Dermis microvascular lymphatic vessel endothelial cell (primary cell): ENCODE results near the gene LRMDA. TPM values are rescaled to one million over a fixed set of nuclear protein-coding genes. Genes with fewer than 3 reads are reported as not detected.

Experiments used
- DNase-seq, 2 donors: peaks; one replicate each; pipeline versions ENCODE4 v3.0.0 to v3.0.0-alpha.2; 2010; ENCODE audit warnings: low read depth in 2 of 2
- total RNA-seq: library from RNA; depleted of rRNA; stranded (reverse); fragments of >200 nt; gene quantifications from 2 replicates; pipeline ENCODE4 v1.2.1, GENCODE V29; 2014

LRMDA gene
- total RNA-seq, 1 donor from 2014 or later: 10.4 TPM

DNA sequence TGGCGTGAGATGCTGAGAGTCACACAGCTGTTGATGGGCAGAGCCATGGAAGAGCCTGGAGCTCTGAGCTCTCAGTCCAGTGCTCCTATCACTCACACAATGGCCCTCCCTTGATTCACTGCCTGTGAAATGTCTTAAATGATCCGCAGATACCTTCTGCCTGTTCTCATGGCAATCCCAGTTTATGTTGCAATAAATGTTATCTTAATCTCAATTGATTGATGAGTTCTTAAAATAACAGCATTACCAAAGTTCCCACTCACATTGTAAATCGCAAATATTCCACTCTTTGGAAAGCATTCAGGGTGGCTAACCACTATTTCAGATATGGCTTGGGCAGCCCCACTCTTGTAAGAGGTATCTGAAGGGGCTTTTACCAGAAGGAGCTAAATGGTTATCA, 865.5 kb downstream of the LRMDA start:
- DNase-seq: no peak

DNA sequence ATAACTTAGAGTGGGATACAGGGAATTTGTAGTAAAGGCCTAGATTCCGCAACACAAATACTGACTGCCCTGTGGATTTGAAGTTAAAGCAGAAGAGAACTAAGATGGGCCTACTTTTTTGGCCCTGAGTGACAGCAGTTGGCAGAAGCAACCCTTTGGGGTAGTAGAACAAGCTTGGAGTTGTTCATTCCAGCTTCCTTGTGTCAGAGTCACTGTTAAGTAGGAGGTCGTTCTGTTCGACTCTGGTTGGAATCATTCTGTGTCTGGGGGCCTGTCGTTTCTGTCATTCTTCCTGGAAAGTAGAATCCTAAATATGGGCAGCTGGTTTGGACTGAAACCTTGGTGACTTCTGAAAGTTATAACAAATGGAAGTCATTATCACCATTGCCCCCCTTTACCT, 865.9 kb downstream of the LRMDA start:
- DNase-seq: no peak

DNA sequence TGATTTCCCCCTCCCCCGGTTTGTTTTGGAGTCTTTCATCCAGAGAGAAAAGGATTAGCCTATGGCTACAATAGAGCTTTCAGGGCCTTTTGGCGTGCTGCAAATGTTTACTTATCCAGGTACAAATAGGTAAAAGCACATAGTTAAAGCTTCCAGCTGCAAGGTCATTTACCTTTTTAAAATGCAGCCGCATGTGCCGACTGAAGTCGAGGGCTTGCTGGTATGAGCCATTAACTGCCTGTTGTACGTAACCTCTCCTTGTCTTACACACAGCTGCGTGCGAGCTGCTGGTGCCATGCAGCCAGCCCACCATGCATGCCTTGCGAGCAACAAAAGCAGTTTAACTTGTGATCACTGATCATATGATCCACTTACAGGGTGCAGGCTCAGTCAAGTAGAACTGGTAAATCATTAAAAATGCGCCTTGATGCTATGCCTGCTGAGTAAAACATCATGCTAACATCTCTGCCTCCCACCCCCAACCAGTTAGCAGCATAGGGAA, 866.4 kb downstream of the LRMDA start:
- no peak for DNase-seq

DNA sequence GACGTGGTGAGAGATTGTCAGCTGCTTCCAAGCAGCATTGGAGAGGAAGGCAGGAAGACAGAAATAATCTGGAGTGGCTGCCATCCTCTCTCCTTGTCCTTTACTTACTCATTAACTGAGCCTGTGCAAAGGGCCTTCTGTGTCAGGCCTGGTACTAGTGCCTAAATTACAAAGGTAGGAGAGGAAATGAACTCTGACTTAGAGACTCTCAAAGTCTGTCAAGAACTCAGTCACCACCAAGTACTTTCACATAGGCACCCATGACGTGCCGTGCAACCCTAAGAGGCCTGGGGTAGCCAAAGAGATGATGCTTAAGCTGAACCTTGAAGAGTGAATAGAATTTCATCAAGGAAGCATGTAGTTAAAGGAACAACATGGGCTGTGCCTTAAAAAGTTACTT, 866.9 kb downstream of the LRMDA start:
- no peak for DNase-seq

DNA sequence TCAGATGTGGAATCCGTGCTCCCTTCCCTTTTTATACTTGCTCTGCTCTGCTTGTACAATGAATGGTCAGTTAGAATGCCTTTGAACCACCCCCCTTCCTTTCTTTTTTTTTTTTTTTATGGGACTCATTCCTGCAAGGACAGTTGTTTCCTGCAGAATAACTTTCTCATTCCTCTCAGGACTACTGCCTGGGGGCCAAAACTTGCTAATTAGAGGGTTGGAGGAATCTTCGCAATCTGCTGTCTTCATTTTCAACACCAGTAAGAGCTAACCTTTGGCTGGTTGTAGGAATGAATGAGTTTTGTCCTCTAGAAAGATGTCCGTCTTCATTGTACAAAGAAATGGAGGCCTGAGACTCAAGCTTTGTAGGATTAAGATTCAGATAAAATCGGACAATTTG, 868.1 kb downstream of the LRMDA start:
- no peak for DNase-seq

DNA sequence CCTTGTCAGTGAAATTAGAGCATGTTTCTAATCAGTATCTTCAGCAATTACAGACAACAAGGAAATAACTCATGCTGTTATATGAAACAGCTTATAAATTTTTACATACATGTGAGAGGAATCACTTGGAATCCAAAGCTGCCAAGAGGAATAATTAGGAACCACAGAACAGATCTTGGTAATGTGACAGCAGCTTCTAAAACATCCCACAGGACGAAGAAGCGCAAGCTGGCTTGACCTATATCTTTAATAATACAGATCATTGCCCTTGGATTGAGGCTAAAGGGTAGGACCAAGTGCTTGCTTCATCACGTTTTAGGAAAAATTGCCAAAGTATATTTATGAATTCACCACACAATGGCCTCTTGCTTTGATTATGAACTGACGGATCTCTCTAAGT, 869.8 kb downstream of the LRMDA start:
- DNase-seq: no peak

DNA sequence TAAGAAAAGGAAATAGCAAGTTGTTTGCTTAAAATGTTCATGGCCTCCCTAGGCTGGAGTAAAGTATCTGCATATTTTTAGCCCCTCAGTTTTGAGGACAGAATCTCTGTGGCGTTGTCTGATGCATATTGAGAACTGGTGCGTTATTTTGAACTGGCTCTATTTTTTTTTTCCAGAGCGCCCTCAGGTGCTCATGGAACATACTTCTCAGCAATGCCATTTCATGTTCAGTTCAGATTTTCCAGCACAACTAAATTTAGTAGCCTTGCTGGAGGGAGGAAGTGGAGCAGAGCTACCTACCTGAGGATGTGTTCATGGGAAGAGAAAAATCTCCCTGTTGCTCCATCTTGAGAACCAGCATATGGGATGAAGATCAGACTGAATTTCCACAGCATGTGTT, 870.5 kb downstream of the LRMDA start:
- no peak for DNase-seq

DNA sequence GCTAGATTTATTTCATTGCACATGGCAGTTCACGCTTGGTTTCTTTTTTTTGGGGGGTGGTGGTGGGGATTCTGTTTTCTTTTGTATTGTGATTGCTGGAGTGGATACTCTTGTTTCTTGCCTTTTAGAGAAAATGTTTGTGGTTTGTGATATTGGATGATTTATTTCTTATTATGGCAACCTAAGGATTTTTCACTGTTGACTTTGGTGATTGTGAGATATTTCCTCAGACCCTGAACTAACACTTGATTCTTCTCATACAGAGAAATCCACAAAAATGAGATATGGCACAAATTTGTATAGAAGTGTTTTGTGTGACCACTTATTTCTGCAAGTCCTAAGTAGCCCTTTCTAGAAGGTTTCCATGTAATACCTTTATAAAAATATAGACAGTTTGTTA, 871.1 kb downstream of the LRMDA start:
- DNase-seq: no peak

DNA sequence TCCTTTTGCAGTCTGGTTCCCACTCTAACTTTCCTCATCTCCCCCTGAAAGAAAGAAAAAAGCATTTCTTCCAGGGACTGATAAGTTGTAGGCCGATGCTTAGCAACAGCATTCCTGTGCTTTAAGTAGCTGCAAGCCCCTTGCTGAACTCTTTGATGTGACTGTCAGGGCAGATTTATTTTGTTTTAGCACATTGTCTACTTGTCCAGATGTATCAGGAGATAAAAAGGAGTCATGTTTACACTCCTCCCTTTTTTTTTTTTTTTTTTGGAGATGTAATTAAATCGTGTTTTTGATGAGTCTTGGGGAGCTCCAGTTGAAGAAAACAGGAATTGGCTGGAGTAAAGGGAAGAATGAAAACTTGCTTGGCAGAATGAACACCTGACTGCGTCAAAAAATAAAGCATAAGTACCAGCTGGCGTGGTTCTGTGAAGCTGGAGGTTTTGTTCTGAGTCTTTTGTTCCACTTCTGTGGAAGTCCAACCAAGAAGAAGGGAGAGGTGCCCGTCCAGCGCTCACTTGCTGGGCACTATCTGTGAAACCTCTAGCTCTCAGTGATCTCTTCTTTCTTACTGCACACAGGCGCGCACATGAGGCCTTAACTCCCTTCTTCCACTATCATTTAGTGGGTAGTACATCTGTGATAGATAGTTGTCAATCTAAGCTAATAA, 871.7 kb downstream of the LRMDA start:
- DNase-seq: no peak

DNA sequence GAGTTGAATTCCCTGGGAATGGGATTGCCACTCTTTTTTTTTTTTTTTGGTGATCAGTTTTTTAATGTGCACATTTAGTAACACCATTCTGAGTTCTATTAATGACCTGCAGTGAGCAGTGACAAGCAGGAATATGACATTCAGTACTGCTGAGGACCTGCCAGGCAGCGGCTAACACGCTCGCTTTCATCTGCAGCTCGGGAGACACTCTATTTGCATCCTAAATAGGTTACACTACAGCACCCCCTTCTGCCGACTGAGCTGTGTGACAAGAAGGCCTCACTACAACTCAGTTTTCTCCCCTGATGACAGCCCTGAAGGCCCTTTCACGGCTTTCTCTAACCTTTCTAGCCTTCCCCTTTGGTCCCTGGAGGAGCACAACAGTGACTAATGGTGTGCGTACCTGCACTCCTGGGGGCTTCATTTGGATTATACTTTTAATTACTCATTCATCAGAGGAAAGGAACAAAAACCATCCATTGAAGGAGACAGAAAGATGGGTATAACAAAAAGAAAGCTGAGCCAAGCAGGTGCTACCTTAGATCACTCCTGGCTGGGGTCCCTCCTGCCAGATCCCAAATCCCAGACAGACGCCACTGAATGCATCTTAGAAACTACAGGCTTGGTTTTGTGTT, 872.4 kb downstream of the LRMDA start:
- DNase-seq: peak; percentile 9 to 61

DNA sequence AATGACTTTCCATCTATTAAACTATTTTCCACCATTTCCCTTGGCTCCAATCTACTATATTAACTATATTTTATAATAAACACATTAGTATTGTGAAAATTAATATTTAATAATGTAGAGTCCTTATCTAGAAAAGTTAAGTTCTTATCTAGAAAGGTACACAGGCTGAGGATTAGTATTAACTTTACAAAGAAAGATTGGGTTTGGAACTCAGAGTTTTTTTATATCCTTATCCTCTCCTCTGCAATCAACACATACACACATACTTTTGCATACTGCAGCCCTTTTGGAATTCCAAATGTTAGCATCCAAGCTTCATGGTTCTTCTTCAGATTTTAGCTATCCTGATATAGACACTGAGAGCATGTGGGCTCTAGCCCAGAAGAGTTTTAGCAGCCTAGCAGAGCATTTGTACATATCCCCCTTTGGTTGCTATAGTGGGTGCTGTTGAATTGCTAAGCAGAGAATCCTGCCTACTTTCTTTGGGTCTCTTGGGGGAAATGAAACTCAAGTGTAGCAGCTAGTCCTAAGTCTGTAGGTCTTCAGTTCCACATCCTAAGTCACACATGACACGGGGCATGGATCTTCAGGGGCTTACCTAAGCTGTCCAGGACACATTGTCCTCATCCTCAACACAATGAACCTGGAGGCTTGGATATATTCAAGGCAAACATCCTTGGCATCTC, 874.6 kb downstream of the LRMDA start:
- no peak for DNase-seq

DNA sequence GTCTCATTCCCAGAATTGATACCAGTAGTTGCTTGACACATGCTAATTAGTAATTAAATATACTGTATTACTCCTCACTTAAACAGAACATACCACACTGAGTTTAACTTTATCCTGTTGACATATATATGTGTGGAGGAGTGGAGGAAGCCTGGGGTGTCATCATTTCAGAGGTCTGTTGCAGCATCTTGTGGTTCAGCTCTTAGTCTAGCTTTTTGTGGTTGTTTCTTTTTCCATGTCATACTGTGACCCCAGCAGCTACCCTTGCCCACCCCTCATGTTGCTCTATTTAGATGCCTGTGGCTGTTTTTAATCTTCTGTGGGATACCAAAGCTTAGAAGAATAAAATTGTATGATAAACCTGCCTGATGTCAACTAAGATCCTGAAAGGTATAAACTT, 875.4 kb downstream of the LRMDA start:
- no peak for DNase-seq

DNA sequence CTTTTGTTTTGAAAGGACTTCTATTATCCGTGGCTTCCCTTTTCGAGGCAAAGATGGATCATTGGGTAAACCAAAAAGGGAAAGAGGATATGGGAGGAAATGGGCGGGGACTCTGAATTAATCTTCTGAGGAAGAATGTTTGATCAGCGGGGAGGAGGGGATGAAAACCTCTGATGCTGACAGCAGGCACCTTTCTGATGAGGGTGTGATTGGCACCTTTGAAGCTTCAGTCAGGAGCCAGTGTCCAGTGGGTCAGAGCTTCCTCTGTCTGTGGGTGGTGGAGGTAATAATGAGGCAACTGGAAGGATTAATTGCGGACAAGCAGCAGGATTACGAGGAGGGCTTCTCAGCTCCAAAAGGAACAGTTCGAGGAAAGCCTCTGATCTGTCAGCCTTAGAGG, 877.6 kb downstream of the LRMDA start:
- no peak for DNase-seq

DNA sequence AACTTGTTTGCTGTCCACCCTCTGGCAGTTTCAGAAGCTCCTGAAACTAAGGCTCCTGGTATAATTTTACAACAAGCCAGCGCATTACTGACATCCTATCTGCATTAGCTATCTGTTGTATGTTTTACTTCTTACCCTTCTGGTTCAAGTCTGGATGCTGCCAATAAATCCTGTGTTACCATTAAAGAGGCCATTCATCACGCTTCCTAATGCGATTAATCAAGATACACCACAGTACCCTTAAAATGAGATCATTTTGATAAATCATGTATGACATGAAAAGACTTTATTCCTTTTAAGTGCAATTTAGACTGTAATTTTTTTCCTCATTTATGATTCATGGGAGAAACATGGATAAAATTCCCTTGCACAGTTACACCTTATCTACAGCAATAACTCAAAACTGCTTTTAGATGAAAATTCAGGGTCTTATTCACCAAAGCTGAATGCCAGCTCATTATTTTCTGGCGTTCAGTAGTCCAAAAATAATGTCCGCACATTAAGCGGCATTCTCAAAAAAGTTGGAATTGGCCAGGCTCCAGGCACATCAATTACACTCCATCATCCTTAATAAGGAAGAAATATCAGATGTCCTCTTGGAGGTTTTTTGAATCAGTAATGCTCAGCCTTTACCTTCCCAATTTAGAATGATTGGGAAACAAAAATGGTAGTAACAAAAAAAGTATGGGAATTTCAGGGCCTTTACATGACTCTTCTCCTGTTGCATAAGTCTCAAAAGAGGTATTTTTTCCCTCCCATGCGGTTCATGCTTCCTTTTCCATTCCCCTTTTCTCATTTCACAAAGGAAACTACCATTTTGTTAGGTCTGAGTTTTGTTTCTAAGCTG, 878.5 kb downstream of the LRMDA start:
- DNase-seq: no peak

DNA sequence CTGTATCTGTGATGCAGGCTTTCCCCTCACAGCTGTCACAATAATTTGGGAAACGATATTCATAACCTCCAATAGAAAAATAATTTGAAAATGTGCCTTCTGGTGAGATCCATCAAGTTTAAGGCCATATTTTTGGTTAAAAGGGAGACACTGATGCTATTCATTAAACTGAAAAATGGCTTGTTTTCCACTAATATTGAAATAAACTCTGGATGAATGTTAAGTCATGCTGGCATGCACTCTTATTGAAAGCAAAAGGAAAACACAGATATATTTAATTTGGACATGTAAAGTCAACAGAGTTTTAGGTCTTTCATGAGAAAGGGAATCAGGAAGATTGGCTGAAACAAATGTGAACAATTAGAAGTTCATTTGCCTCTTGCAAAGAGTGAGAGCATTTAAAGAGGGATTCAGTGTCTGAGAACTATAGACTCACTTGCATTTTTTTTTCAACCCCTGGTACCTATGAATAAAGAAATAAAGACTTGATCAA, 879.2 kb downstream of the LRMDA start:
- DNase-seq: no peak

DNA sequence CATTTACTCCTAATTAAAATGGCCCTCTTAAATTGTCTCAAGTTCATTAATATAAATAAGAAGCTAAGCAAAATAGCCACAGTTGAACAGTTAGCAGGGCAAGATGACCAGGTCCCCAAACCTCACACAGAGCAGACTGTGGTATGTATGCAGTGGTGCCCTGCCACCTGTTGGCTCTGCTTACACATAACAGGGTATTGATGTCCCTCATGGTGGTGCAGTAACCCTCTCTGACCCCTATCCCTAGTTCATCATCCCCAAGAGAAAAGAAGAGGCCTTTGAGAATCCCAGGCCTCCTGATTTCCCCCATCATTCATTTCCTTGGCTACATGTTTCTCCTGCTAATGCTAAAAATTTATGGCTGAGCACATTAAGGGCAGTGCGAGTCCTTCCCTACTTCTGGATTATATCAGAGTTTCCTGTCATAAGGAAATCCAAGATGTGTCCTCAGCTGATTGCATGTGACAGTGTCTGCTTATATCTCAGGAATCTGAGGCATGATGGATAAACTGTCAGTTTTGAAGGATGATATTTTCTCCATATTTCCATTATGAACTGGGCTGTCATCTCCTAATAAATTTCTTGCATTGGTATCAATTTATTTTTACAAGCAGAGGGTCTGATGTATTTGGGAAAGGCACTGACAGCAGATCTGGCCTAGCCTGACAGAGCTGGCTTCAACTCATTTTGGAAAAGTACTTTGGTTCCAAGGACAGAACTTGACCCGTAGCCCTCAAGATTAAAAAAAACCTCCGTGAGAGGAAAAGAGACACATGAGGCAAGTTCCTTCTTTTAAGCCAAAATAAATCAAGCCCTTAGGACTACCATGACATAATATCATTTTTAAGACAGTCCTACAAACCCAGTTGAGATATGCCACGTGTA, 880.6 kb downstream of the LRMDA start:
- DNase-seq: peak in 1 of 2 donors; percentile 21

DNA sequence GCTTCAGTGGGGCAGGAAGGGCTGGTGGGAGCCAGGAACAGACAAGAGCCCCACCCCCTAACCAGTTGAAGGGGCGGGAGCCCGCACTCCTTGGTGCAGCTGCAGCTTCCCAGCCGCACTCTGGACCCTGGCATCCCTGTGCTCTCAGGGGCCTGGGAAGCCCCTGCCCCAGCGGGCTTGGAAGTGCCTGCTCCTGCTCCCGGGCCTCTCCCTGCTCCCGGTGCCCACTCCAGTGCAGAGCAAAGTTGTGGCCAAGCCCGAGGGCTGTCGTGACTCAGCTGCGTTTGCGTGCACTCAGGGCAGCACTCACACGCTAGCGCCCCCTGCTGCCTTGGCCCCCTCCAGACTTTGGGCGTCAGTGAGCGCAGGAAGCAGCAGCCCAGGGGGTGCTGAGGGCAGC, 883.8 kb downstream of the LRMDA start:
- no peak for DNase-seq

DNA sequence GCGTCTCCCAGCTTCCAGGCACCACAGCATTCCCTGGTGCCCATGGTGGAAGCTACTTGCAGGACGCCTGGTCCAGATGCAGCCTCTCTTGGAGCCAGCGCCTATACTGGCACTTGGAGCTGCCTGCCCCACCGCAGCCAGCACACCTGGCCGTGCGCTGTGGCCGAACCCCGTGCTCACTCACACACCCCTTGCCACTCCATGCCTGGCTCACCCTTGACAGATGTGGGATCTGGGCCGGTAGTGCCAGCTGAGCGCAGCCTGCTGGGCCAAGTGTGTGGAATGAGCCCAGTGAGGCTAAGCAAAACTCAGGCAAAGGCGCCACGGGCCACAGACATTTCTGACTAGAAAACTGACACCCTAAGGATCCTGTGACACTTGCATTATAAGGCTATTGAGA, 884.8 kb downstream of the LRMDA start:
- DNase-seq: no peak

DNA sequence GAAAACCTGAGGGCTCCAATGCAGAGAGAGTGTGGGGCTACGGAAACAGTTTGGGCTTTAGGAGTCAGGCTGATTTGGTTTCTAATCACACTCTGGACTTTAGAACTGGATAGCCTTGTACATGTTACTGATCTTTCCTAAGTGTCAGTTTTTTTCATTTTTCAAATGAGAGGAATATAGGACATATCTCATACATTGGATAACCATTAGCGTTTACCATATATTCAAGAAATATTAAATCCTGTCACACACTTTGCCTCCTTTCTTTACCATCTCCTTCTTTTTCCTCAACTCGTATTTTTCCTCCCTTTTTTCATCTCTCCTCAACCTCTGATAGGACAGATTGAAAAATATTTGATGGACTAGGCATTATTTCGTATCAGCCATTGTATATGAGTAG, 885.7 kb downstream of the LRMDA start:
- DNase-seq: no peak

DNA sequence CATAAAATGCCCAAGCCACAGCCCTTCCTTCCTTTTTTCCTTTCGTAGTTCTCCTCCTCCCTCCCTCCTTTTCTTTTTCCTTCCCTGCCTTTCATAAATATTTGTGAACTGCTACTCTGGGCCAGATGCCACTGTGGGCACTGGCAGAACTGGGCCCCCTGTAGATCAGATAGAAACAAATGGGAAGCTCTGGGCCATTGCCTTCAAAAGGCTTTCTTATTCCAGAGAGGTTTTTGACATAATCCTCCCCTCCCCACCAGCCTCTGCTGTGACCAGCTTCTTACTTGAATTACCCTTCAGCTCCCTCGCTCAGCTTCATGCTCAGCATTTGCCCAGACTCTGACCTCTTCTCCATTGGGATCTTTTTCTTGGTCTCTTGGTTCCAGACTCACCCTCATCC, 886.8 kb downstream of the LRMDA start:
- no peak for DNase-seq

DNA sequence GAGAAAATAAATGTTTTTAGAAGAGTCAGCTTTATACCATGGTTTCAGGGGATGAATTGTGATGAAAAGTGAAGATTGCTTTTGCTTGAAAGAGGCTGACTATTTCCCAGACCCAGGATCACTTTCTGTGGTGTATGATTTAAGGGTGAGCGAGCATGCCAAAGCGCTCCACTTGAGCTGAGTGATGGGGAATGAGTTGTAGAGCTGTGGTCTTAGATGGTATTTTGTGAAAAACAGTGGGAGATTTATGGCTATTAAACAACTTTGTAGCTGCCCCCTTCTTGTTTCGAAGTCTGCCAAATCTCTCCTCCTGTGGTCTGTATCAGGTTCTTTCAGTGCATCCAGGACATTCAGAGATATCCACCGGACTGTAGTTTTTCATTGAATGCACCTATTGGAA, 888.2 kb downstream of the LRMDA start:
- DNase-seq: no peak
